ENCODE data around the gene HLA-DQB2. TPM values are rescaled to one million over a fixed set of nuclear protein-coding genes. Genes with fewer than 3 reads are reported as not detected.
A peak's percentile ranks its signal among the peaks of the same experiment; 100 is the strongest.

Gene HLA-DQB2
- total and polyA plus RNA-seq, 2 of the 8 experiments (the other 6 are each of a cell fraction or from before 2014, with no cell fraction given) = not detected

GRCh38 chr6:32761548-32761947 lies 1.8 kb downstream of the HLA-DQB2 start:
- H3K4ac ChIP-seq (replicated peaks; ENCODE audit: insufficient read length, low read depth, low read length) = no peak overlapping the region
- H3K79me1 ChIP-seq (ENCODE audit: low read depth, low read length) = no peaks in the 10 kb centered on the region
- no peaks in the 10 kb centered on the region for H3K23me2 ChIP-seq (ENCODE audit: low read depth, low read length)
- no peak overlapping the region for H3K56ac ChIP-seq (replicated peaks; ENCODE audit: insufficient read length, low read depth, low read length)
- H3K4me3 ChIP-seq (ENCODE audit: extremely low read depth in 1 of 4, insufficient read depth in 2 of 4, low read depth in 3 of 4, low read length in 4 of 4) = no peak overlapping the region
- H3K9me3 ChIP-seq (ENCODE audit: insufficient read depth in 2 of 2, low read depth in 1 of 2, low read length in 1 of 2) = no peaks in the 10 kb centered on the region
- H4K5ac ChIP-seq (ENCODE audit: insufficient read length, low read depth, low read length) = no peak overlapping the region
- no peak overlapping the region for H3K27ac ChIP-seq (ENCODE audit: low read depth, low read length)
- no peak overlapping the region for H2BK15ac ChIP-seq (ENCODE audit: low read length)
- no peaks in the 10 kb centered on the region for H3K27me3 ChIP-seq (replicated peaks in 1 of 4; ENCODE audit: control insufficient read depth in 3 of 4, extremely low read depth in 1 of 4, insufficient read depth in 3 of 4, low read length in 3 of 4)
- H4K91ac ChIP-seq (replicated peaks; ENCODE audit: insufficient read length, low read length) = no peak overlapping the region
- H4K20me1 ChIP-seq (replicated peaks in 1 of 2; ENCODE audit: control insufficient read depth in 1 of 2, insufficient read depth in 2 of 2, low read length in 2 of 2) = no peaks in the 10 kb centered on the region
- no peaks in the 10 kb centered on the region for H3K36me3 ChIP-seq (ENCODE audit: control insufficient read depth in 2 of 4, insufficient read depth in 4 of 4, low read length in 3 of 4)
- 94% methylated on average over 39 of the region's 40 CpGs; no CpG with 5 or more reads in 1 of the 2 experiments for WGBS, 2 experiments (ENCODE audit: extremely low coverage in 1 of 2, insufficient coverage in 1 of 2, insufficient read length in 1 of 2, insufficient replicate concordance in 2 of 2, low coverage in 1 of 2, low lambda C conversion rate in 2 of 2, missing lambda C conversion rate in 1 of 2)
- no peak for FAIRE-seq
- H4K8ac ChIP-seq (ENCODE audit: extremely low read depth, insufficient read depth, low read length) = no peak overlapping the region
- CTCF ChIA-PET (ENCODE audit: partially characterized antibody) = interaction anchor here (0.8 to 1.9 kb wide), 3 partner anchors 37 to 348 kb away, joined by 3 to 5 read pairs (median 3); no protein-coding TSS in a partner anchor
- no peak overlapping the region for H2AK5ac ChIP-seq (ENCODE audit: low read depth, low read length)
- DNase-seq (ENCODE audit: low read depth in 1 of 2, low spot score in 2 of 2) = no peak
- H2BK12ac ChIP-seq (ENCODE audit: low read depth, low read length) = no peak overlapping the region
- H3K4me2 ChIP-seq (ENCODE audit: insufficient read depth in 1 of 2, low read depth in 2 of 2, low read length in 2 of 2) = no peak overlapping the region
- H2BK20ac ChIP-seq (ENCODE audit: low read length) = no peak overlapping the region
- TF ChIP-seq E2F6 (IDR thresholded peaks at IDR 0.05) (0 out of 2 replicates have a peak, but pooled peaks have one; percentile 9), TCF12 (IDR thresholded peaks at IDR 0.05; ENCODE audit: low read depth, low read length) (no peak), ATF2 (IDR thresholded peaks at IDR 0.05; ENCODE audit: low read length) (no peak), POLR2AphosphoS5 (IDR thresholded peaks at IDR 0.05; ENCODE audit: low read depth, low read length) (no peak)
- no peak overlapping the region for H2BK5ac ChIP-seq (ENCODE audit: low read depth, low read length)
- H3K14ac ChIP-seq (ENCODE audit: insufficient read length) = no peak overlapping the region
- POLR2A ChIA-PET (ENCODE audit: partially characterized antibody) = no interaction called here
- no peak overlapping the region for H2BK120ac ChIP-seq (replicated peaks; ENCODE audit: low read depth, low read length)
- H2AFZ ChIP-seq (ENCODE audit: low read length) = no peak overlapping the region
- H3K23ac ChIP-seq (ENCODE audit: insufficient read length) = no peak overlapping the region
- no peak overlapping the region; the same call in 1 of the 2 replicates for H3K18ac ChIP-seq (ENCODE audit: extremely low read depth, low read length)
- no peaks in the 10 kb centered on the region for H3K4me1 ChIP-seq (replicated peaks in 1 of 4; ENCODE audit: control insufficient read depth in 3 of 4, insufficient read depth in 4 of 4, low read length in 3 of 4)
- no peaks in the 10 kb centered on the region for H3K79me2 ChIP-seq (ENCODE audit: control insufficient read depth in 1 of 2, insufficient read depth in 2 of 2, low read length in 2 of 2)
- H3K9ac ChIP-seq (replicated peaks in 1 of 4; ENCODE audit: extremely low read depth in 1 of 4, low read depth in 3 of 4, low read length in 3 of 4) = no peak overlapping the region
